Smooth muscle cell (in vitro differentiated cells): Measurements from ENCODE around the gene C1orf185. TPM values are rescaled to one million over a fixed set of nuclear protein-coding genes. Genes with fewer than 3 reads are reported as not detected.

Source experiments
- DNase-seq: peaks from one replicate; lab custom pipeline; 2025; ENCODE audit not compliant: unreplicated experiment; lab: John Stamatoyannopoulos, UW
- H2AFZ ChIP-seq: fragments of 200-600 bp; sonication (generic); 2 replicates; pipeline ENCODE4 v1.6.0; 2016; ENCODE audit warnings: antibody characterized with exemption, low read depth, mild to moderate bottlenecking
- H3F3A ChIP-seq: fragments of 200-600 bp; sonication (generic); 2 replicates; pipeline ENCODE4 v1.6.0; 2017; ENCODE audit warnings: antibody characterized with exemption, low read depth
- H3K27ac ChIP-seq: fragments of 200-600 bp; sonication (generic); 2 replicates; pipeline ENCODE4 v1.5.1; 2016; ENCODE audit warnings: low read depth, mild to moderate bottlenecking
- H3K27me3 ChIP-seq: fragments of 200-600 bp; sonication (generic); 2 replicates; pipeline ENCODE4 v1.6.1; 2016; ENCODE audit warnings: low read depth, mild to moderate bottlenecking
- H3K36me3 ChIP-seq: fragments of 200-600 bp; sonication (generic); 2 replicates; pipeline ENCODE4 v1.5.1; 2016; ENCODE audit warnings: low read depth
- H3K4me1 ChIP-seq: fragments of 200-600 bp; sonication (generic); 2 replicates; pipeline ENCODE4 v1.5.1; 2016; ENCODE audit warnings: low read depth
- H3K4me2 ChIP-seq: fragments of 200-600 bp; sonication (generic); 2 replicates; pipeline ENCODE4 v1.6.0; 2016; ENCODE audit warnings: mild to moderate bottlenecking
- H3K4me3 ChIP-seq: fragments of 200-600 bp; sonication (generic); 2 replicates; pipeline ENCODE4 v1.5.1; 2016; ENCODE audit warnings: mild to moderate bottlenecking
- H3K79me2 ChIP-seq: fragments of 200-600 bp; sonication (generic); 2 replicates; pipeline ENCODE4 v1.6.0; 2016; ENCODE audit warnings: low read depth, mild to moderate bottlenecking
- H3K9ac ChIP-seq: fragments of 200-600 bp; sonication (generic); 2 replicates; pipeline ENCODE4 v1.6.0; 2016; ENCODE audit warnings: low read depth
- H3K9me3 ChIP-seq: fragments of 200-600 bp; sonication (generic); replicated peaks from 2 replicates; pipeline ENCODE4 v1.5.1; 2016; ENCODE audit warnings: low read depth
- H4K20me1 ChIP-seq: fragments of 200-600 bp; sonication (generic); 2 replicates; pipeline ENCODE4 v1.6.0; 2016; ENCODE audit warnings: low read depth
- WGBS: methylation state at CpG from one replicate; pipeline ENCODE4 v1.1.7; 2016; ENCODE audit warnings: low lambda C conversion rate; 5-methylcytosine and 5-hydroxymethylcytosine counted together
- polyA plus RNA-seq: library from polyadenylated mRNA; unstranded; fragments of >200 nt; fragmentation: Nextera tagmentation; extraction: Ambion mirVana; gene quantifications from 2 replicates; pipeline ENCODE4 v1.2.1, GENCODE V29; 2016
- total RNA-seq: library from RNA; depleted of rRNA; stranded (reverse); fragments of >200 nt; gene quantifications from 2 replicates; pipeline ENCODE4 v1.2.3, GENCODE V29; 2014
- TF ChIP-seq, protein P1 (sequence below): fragments of 200-600 bp; sonication (generic); IDR thresholded peaks from 2 replicates; pipeline ENCODE4 v1.5.1; 2017; ENCODE audit warnings: borderline replicate concordance, mild to moderate bottlenecking, antibody characterized with exemption; ENCODE audit not compliant: insufficient read depth, poor library complexity, severe bottlenecking

Gene C1orf185
- total and polyA plus RNA-seq, 2 experiments from 2014 or later: not detected

DNA sequence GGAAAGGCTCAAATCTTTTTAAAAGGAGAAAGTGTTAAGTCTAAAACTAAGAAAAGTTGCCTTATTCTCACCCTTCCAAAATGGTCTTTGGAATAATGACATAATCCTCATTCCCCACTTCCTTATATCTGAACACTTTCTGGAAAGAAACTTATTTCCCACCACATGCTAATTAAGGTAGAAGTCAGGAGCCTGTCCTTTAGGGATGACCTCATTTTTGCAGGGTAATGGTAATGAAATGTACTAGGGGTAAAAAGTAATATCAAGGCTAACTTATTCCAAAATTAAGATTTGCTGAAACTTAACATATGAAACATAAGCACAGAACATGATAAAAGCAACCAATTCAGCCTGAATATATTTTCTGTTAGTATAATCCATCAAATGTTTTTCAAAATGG lies 29.4 kb upstream of the C1orf185 start:
- H3K4me1 ChIP-seq: no peaks in the 10 kb centered on the region
- no peak overlapping the region for H3K27ac ChIP-seq
- no peak overlapping the region for H2AFZ ChIP-seq
- no peaks in the 10 kb centered on the region for H3K36me3 ChIP-seq
- no peaks in the 10 kb centered on the region for H3K9me3 ChIP-seq
- TF ChIP-seq, protein P1, sequence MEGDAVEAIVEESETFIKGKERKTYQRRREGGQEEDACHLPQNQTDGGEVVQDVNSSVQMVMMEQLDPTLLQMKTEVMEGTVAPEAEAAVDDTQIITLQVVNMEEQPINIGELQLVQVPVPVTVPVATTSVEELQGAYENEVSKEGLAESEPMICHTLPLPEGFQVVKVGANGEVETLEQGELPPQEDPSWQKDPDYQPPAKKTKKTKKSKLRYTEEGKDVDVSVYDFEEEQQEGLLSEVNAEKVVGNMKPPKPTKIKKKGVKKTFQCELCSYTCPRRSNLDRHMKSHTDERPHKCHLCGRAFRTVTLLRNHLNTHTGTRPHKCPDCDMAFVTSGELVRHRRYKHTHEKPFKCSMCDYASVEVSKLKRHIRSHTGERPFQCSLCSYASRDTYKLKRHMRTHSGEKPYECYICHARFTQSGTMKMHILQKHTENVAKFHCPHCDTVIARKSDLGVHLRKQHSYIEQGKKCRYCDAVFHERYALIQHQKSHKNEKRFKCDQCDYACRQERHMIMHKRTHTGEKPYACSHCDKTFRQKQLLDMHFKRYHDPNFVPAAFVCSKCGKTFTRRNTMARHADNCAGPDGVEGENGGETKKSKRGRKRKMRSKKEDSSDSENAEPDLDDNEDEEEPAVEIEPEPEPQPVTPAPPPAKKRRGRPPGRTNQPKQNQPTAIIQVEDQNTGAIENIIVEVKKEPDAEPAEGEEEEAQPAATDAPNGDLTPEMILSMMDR: no peak
- H3K9ac ChIP-seq: no peak overlapping the region
- no peak overlapping the region for H3K4me3 ChIP-seq
- DNase-seq: no peak
- no peaks in the 10 kb centered on the region for H4K20me1 ChIP-seq
- no peaks in the 10 kb centered on the region for H3K79me2 ChIP-seq
- no peak overlapping the region for H3K4me2 ChIP-seq
- H3F3A ChIP-seq: no peaks in the 10 kb centered on the region
- H3K27me3 ChIP-seq: peaks cover 3% of the 10 kb centered on the region

DNA sequence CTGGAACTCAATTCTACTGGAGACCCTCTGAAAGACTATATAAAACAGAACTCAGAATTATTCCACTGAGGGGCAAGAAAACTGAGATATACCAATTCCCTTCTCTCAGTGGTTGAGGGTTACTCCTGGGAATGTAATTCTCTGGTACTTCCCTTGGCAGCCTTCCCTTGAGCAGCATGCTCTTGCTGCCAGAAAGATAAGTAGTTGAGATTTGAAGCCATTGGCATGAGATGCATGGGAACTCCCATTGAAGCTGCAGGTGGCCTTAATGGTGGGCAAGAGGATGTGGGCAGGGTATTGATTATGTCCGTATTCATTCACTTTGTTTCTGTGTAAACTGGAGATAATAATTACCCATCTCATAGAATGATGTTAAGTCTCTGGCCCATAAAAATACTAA lies 28.6 kb upstream of the C1orf185 start:
- peaks cover 3% of the 10 kb centered on the region for H3K27me3 ChIP-seq
- H3K4me1 ChIP-seq: no peaks in the 10 kb centered on the region
- H3K27ac ChIP-seq: no peak overlapping the region
- no peaks in the 10 kb centered on the region for H3K79me2 ChIP-seq
- H3K9me3 ChIP-seq: no peaks in the 10 kb centered on the region
- H4K20me1 ChIP-seq: no peaks in the 10 kb centered on the region
- no peak overlapping the region for H2AFZ ChIP-seq
- no peak overlapping the region for H3K9ac ChIP-seq
- H3K4me3 ChIP-seq: no peak overlapping the region
- H3F3A ChIP-seq: no peaks in the 10 kb centered on the region
- DNase-seq: no peak
- WGBS: 96% methylated on average over 1 of the region's 1 CpG
- no peak overlapping the region for H3K4me2 ChIP-seq
- TF ChIP-seq, protein P1: no peak
- H3K36me3 ChIP-seq: no peaks in the 10 kb centered on the region

DNA sequence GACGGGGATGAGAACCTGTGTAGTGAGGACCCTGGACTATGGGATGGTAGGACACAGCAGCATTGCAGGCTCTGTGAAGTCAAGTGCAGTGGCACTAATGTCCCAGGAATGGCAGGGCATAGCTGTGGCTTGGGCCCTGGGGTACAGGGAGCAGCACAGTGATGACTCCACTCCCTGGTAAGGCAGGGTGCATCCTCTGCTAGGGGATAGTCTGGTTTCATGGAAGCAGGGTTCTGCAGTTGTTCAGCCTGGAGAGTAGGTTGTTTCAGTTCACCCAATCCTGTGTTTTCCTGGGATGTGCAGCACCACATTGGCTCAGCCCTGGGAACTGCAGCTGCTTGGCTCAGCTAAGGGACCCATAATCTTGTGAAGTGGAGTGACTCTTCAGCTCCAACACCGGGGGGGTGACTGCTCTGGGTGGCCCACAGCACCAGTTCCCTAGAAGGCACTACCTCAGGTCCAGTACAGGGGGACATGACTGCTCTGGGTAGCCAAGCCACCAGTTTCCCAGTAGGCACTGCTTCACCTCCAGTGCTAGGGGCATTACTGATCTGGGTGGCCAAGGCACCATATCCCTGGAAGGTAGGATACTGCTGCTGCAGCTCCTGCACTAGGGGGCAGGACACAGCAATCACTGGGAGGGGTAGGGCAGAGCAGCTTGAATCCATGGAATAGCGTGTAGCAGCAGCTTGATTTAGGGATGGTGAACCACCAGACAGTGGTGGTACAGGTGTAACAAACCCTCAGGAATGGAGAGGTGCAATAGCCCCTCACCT lies 15.3 kb upstream of the C1orf185 start:
- Histone ChIP-seq H3K4me3 (no peak overlapping the region), H2AFZ (no peak overlapping the region), H3K27ac (no peak overlapping the region), H3K9ac (no peak overlapping the region), H3K9me3 (no peaks in the 10 kb centered on the region), H3K79me2 (no peaks in the 10 kb centered on the region), H3K4me2 (no peak overlapping the region), H3K4me1 (no peaks in the 10 kb centered on the region), H3K36me3 (no peaks in the 10 kb centered on the region), H3K27me3 (peaks cover 22% of the 10 kb centered on the region), H3F3A (no peaks in the 10 kb centered on the region), H4K20me1 (no peaks in the 10 kb centered on the region)
- WGBS: 77% methylated on average over 3 of the region's 3 CpGs
- no peak for DNase-seq
- TF ChIP-seq, protein P1: no peak

DNA sequence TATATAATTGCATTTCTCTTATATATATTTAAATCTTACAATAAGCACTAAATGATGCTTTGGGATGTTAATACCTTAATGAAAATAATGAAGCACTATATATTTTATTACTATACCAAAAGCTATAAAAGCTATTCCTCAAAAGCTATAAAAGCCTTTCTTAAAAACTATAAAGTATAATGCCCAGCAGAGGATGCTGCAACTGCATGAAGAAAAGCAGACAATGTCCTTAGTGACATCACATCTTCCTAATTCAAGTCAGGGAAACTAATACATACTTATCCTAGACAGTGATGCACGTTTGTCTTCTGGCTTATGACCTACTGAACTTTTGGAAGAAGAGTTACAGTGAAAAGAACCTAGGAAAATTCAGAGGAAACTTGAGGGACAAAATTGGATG lies 13.6 kb upstream of the C1orf185 start:
- Histone ChIP-seq H3F3A (no peaks in the 10 kb centered on the region), H3K27ac (no peak overlapping the region), H2AFZ (no peak overlapping the region), H3K4me2 (no peak overlapping the region), H3K36me3 (no peaks in the 10 kb centered on the region), H3K9me3 (no peaks in the 10 kb centered on the region), H3K79me2 (no peaks in the 10 kb centered on the region), H3K27me3 (peaks cover 19% of the 10 kb centered on the region), H3K4me1 (no peaks in the 10 kb centered on the region), H3K9ac (no peak overlapping the region), H3K4me3 (no peak overlapping the region), H4K20me1 (no peaks in the 10 kb centered on the region)
- 24% methylated on average over 1 of the region's 1 CpG for WGBS
- TF ChIP-seq, protein P1: no peak
- no peak for DNase-seq
